HCT116 (cell line): ENCODE data around the gene ZNF667. TPM values are rescaled to one million over a fixed set of nuclear protein-coding genes. Genes with fewer than 3 reads are reported as not detected.

Experiments
- ATAC-seq: fragments of 200-7000 bp; cut with Tn5 transposase; 2 replicates; pipeline ENCODE4 v1.9.1; 2020; ENCODE audit warnings: mild to moderate bottlenecking, moderate library complexity
- BruUV-seq: library from RNA; stranded (reverse); fragments of 400-500 nt; replicated peaks from 2 replicates; lab custom pipeline; 2021; lab: Mats Ljungman, UMichigan
- CTCF ChIA-PET: fragments of 300-600 bp; sonication (Branson Sonifier 250); formaldehyde crosslinking; loops from one replicate; lab custom pipeline; 2021; ENCODE audit warnings: antibody characterized with exemption; lab: Charles Lee
- POLR2A ChIA-PET: fragments of 300-600, 350-600 bp; sonication (Branson Sonifier 250); formaldehyde crosslinking; loops from one replicate; lab custom pipeline; 2021; ENCODE audit warnings: antibody characterized with exemption; lab: Charles Lee
- RAD21 ChIA-PET, 2 experiments: fragments of 300-600 bp; sonication (Branson Sonifier 250); formaldehyde crosslinking; loops; one replicate each; lab custom pipeline; 2023; ENCODE audit warnings: low total read pairs in 2 of 2; ENCODE audit not compliant: uncharacterized antibody in 2 of 2, unreplicated experiment in 2 of 2, low non-redundant PET in 1 of 2; lab: Charles Lee
- DNase-seq: peaks from one replicate; pipeline ENCODE4 v3.0.0-alpha.2; 2010; ENCODE audit warnings: low read depth, low spot score
- H2AFZ ChIP-seq: fragments of 200-600 bp; shearing (Covaris generic), sonication (generic); 2 replicates; pipeline ENCODE4 v1.6.1; 2017; ENCODE audit warnings: low read depth, mixed run types, mixed read lengths, antibody characterized with exemption, low read length; ENCODE audit not compliant: poor library complexity, severe bottlenecking
- H3K27ac ChIP-seq: 2 replicates; pipeline ENCODE4 v1.5.1; 2012; ENCODE audit warnings: low read depth, low read length
- H3K27me3 ChIP-seq: fragments of 200-600 bp; sonication (generic); 2 replicates; pipeline ENCODE4 v1.6.1; 2016; ENCODE audit warnings: mixed run types, low read length, mixed read lengths; ENCODE audit not compliant: insufficient read depth
- H3K36me3 ChIP-seq, 2 experiments: fragments of 200-500 bp in 1 of 2; fragments of 200-600 bp in 1 of 2; sonication (Bioruptor generic) in 1 of 2; sonication (generic) in 1 of 2; 2 replicates each; pipeline versions ENCODE4 v1.5.1 to v1.6.1; 2014 to 2016; ENCODE audit warnings: low read length in 2 of 2, inconsistent platforms in 1 of 2, mixed read lengths in 1 of 2, mixed run types in 1 of 2; ENCODE audit not compliant: insufficient read depth in 2 of 2, control insufficient read depth in 1 of 2
- H3K4me1 ChIP-seq, 2 experiments: fragments of 200-600 bp in 1 of 2; sonication (generic) in 1 of 2; 2 replicates each; pipeline versions ENCODE4 v1.5.1 to v1.6.1; 2012 to 2017; ENCODE audit warnings: low read length in 2 of 2, inconsistent platforms in 1 of 2, mild to moderate bottlenecking in 1 of 2, mixed read lengths in 1 of 2, mixed run types in 1 of 2, moderate library complexity in 1 of 2; ENCODE audit not compliant: insufficient read depth in 2 of 2, control insufficient read depth in 1 of 2
- H3K4me2 ChIP-seq: fragments of 200-600 bp; sonication (generic); 2 replicates; pipeline ENCODE4 v1.6.1; 2017; ENCODE audit warnings: mixed run types, low read length, mixed read lengths
- H3K4me3 ChIP-seq, 2 experiments: fragments of 200-600 bp in 1 of 2; sonication (generic) in 1 of 2; replicated peaks in 1 of 2; 2 replicates each; pipeline ENCODE4 v1.5.1; 2011 to 2016; ENCODE audit warnings: low read length in 2 of 2, control low read depth in 1 of 2, low read depth in 1 of 2, mild to moderate bottlenecking in 1 of 2, mixed read lengths in 1 of 2, mixed run types in 1 of 2
- H3K79me2 ChIP-seq: fragments of 200-600 bp; sonication (generic); 2 replicates; pipeline ENCODE4 v1.6.1; 2017; ENCODE audit warnings: mild to moderate bottlenecking, mixed run types, low read length, moderate library complexity, mixed read lengths; ENCODE audit not compliant: insufficient read depth
- H3K9ac ChIP-seq: fragments of 200-600 bp; sonication (generic); 2 replicates; pipeline ENCODE4 v1.6.1; 2016; ENCODE audit warnings: low read length, mixed read lengths
- H3K9me2 ChIP-seq: fragments of 200-600 bp; sonication (generic), shearing (Covaris generic); 2 replicates; pipeline ENCODE4 v1.6.1; 2017; ENCODE audit warnings: mixed run types, mild to moderate bottlenecking, moderate library complexity; ENCODE audit not compliant: insufficient read depth
- H3K9me3 ChIP-seq, 2 experiments: fragments of 200-500 bp in 1 of 2; fragments of 200-600 bp in 1 of 2; sonication (Bioruptor generic) in 1 of 2; sonication (generic) in 1 of 2; 2 replicates each; pipeline ENCODE4 v1.6.1; 2014 to 2017; ENCODE audit warnings: low read length in 2 of 2, mixed read lengths in 2 of 2, inconsistent platforms in 1 of 2, low read depth in 1 of 2, mild to moderate bottlenecking in 1 of 2, mixed run types in 1 of 2, moderate library complexity in 1 of 2; ENCODE audit not compliant: control insufficient read depth in 1 of 2, insufficient read depth in 1 of 2
- H4K20me1 ChIP-seq: fragments of 200-600 bp; sonication (generic), shearing (Covaris generic); 2 replicates; pipeline ENCODE4 v1.6.1; 2017; ENCODE audit warnings: mixed run types, mild to moderate bottlenecking, moderate library complexity; ENCODE audit not compliant: insufficient read depth
- CEBPB ChIP-seq: IDR thresholded peaks from 2 replicates; pipeline ENCODE4 v1.6.1; 2012; ENCODE audit warnings: low read depth
- EGR1 ChIP-seq: IDR thresholded peaks from 2 replicates; pipeline ENCODE4 v1.6.1; 2012; ENCODE audit warnings: low read depth
- EZH2 ChIP-seq: fragments of 200-600 bp; sonication (generic); IDR thresholded peaks from 2 replicates; pipeline ENCODE4 v1.6.1; 2017; ENCODE audit warnings: antibody characterized with exemption, mixed run types
- EZH2phosphoT487 ChIP-seq: fragments of 200-600 bp; IDR thresholded peaks from 2 replicates; pipeline ENCODE4 v1.6.1; 2018; ENCODE audit warnings: antibody characterized with exemption, borderline replicate concordance
- JUND ChIP-seq: IDR thresholded peaks from 2 replicates; pipeline ENCODE4 v1.6.1; 2012
- POLR2AphosphoS5 ChIP-seq: IDR thresholded peaks from 2 replicates; pipeline ENCODE4 v1.6.1; 2011; ENCODE audit warnings: mild to moderate bottlenecking, low read depth, low read length, moderate library complexity
- SIN3A ChIP-seq: IDR thresholded peaks from 2 replicates; pipeline ENCODE4 v1.6.1; 2012; ENCODE audit warnings: low read depth
- SP1 ChIP-seq: IDR thresholded peaks from 2 replicates; pipeline ENCODE4 v1.6.1; 2012; ENCODE audit warnings: low read depth
- TCF7L2 ChIP-seq: IDR thresholded peaks from 2 replicates; pipeline ENCODE4 v1.7.0; 2011; ENCODE audit warnings: borderline replicate concordance, inconsistent platforms; ENCODE audit not compliant: insufficient read depth, insufficient read length; ENCODE audit errors: extremely low read depth
- YY1 ChIP-seq: IDR thresholded peaks from 2 replicates; pipeline ENCODE4 v1.6.1; 2011; ENCODE audit warnings: low read length, low read depth, moderate library complexity, mild to moderate bottlenecking; ENCODE audit not compliant: insufficient replicate concordance; ENCODE audit errors: extremely low read depth
- ZFX ChIP-seq: fragments of 450-650 bp; IDR thresholded peaks from 2 replicates; pipeline ENCODE4 v1.6.1; 2017
- intact Hi-C: fragments of 100-400 bp; cut with micrococcal nuclease; formaldehyde crosslinking; loops from 2 replicates; pipeline ENCODE4 v1.10.0; 2022
- total RNA-seq: library from RNA; stranded (reverse); gene quantifications from one replicate; pipeline ENCODE4 v1.2.1, GENCODE V29; 2021; ENCODE audit not compliant: unreplicated experiment
- TF ChIP-seq, protein P1 (sequence below), 3 experiments: fragments of 200-600 bp in 1 of 3; sonication (generic) in 1 of 3; IDR thresholded peaks in 2 of 3; conservative IDR thresholded peaks in 1 of 3; 2 replicates each; pipeline ENCODE4 v1.5.1; 2012 to 2017; ENCODE audit warnings: low read depth in 2 of 3, low read length in 2 of 3, antibody characterized with exemption in 1 of 3, borderline replicate concordance in 1 of 3, control low read depth in 1 of 3, mild to moderate bottlenecking in 1 of 3, mixed read lengths in 1 of 3, mixed run types in 1 of 3, moderate library complexity in 1 of 3; ENCODE audit not compliant: insufficient read depth in 1 of 3
- TF ChIP-seq, protein P2 (sequence below): IDR thresholded peaks from 2 replicates; pipeline ENCODE4 v1.6.1; 2012
- TF ChIP-seq, protein P3 (sequence below): IDR thresholded peaks from 2 replicates; pipeline ENCODE4 v1.6.1; 2011; ENCODE audit warnings: mild to moderate bottlenecking, low read length, moderate library complexity; ENCODE audit not compliant: insufficient replicate concordance; ENCODE audit errors: extremely low read depth

Gene ZNF667
- total RNA-seq, 1 experiment from 2014 or later: not detected

DNA sequence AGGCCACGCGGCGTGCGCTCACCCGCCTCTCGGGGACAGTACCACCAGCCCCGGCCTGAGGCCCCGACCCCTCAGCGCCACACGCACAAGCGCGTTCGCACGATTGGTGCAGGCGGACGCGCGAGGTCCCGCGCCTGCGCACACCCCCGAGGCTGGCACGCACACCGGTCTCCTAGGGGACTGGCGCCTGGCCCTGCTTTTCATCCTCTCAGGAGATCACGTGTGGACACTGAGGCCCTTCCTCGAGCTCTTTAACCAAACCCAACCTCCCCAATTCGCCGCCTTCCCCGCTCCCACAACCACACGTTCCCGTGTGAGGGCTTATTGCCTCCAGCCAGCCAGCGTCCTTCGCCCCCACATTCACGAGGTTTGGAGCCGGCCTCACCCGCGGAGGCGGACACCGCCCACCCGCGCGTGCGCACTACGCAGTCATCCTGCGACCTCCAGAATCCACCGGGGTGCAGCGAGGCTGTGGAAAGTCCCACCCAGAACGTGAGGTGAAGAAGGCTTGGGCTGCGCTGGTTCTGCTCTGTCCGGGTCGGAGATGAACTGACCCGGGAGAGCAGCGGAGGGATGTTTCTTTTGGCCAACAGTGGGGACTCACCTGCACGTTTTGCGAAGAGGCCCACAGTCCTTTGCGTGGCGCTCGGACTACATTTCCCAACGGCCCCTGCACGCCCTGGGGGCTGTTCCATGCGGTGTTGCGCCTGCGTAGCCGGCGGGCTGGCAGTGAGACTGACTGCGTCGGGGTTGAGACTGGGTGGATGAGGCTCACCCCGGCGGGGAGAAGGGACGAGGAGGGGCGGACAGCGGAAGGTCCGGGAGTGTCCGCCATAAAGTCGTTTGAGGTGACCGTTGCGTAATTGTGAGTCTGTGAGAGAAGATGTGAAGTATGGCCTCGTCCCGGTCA lies 539 bp upstream of the ZNF667 start:
- DNase-seq (no peak), ATAC-seq (no peak)
- H3K36me3 ChIP-seq: no peaks in the 10 kb centered on the region
- no peaks in the 10 kb centered on the region for H4K20me1 ChIP-seq
- POLR2A ChIA-PET: no interaction called here
- H3K27me3 ChIP-seq: no peaks in the 10 kb centered on the region
- CTCF ChIA-PET: no interaction called here
- no peaks in the 10 kb centered on the region for H3K79me2 ChIP-seq
- H3K9me3 ChIP-seq: peaks cover 6 to 25% of the 10 kb centered on the region in 2 experiments; a peak in 2 of 4 replicates
- no peak overlapping the region for H3K4me3 ChIP-seq
- no peak overlapping the region for H3K9ac ChIP-seq
- no peak overlapping the region for H3K4me2 ChIP-seq
- TF ChIP-seq, protein P1, sequence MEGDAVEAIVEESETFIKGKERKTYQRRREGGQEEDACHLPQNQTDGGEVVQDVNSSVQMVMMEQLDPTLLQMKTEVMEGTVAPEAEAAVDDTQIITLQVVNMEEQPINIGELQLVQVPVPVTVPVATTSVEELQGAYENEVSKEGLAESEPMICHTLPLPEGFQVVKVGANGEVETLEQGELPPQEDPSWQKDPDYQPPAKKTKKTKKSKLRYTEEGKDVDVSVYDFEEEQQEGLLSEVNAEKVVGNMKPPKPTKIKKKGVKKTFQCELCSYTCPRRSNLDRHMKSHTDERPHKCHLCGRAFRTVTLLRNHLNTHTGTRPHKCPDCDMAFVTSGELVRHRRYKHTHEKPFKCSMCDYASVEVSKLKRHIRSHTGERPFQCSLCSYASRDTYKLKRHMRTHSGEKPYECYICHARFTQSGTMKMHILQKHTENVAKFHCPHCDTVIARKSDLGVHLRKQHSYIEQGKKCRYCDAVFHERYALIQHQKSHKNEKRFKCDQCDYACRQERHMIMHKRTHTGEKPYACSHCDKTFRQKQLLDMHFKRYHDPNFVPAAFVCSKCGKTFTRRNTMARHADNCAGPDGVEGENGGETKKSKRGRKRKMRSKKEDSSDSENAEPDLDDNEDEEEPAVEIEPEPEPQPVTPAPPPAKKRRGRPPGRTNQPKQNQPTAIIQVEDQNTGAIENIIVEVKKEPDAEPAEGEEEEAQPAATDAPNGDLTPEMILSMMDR (IDR thresholded peaks at IDR 0.05 in 2 of 3, conservative IDR thresholded peaks at IDR 0.05 in 1 of 3; ENCODE audit: borderline replicate concordance in 1 of 3, insufficient read depth in 1 of 3, low read depth in 2 of 3, low read length in 2 of 3): no peak
- no peak for TF ChIP-seq SIN3A
- no peak for TF ChIP-seq EGR1
- no peak for TF ChIP-seq EZH2phosphoT487
- TF ChIP-seq POLR2AphosphoS5: no peak
- no peak for TF ChIP-seq TCF7L2
- TF ChIP-seq CEBPB: no peak
- TF ChIP-seq, protein P2, sequence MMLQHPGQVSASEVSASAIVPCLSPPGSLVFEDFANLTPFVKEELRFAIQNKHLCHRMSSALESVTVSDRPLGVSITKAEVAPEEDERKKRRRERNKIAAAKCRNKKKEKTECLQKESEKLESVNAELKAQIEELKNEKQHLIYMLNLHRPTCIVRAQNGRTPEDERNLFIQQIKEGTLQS: no peak
- TF ChIP-seq ZFX: no peak
- TF ChIP-seq, protein P3, sequence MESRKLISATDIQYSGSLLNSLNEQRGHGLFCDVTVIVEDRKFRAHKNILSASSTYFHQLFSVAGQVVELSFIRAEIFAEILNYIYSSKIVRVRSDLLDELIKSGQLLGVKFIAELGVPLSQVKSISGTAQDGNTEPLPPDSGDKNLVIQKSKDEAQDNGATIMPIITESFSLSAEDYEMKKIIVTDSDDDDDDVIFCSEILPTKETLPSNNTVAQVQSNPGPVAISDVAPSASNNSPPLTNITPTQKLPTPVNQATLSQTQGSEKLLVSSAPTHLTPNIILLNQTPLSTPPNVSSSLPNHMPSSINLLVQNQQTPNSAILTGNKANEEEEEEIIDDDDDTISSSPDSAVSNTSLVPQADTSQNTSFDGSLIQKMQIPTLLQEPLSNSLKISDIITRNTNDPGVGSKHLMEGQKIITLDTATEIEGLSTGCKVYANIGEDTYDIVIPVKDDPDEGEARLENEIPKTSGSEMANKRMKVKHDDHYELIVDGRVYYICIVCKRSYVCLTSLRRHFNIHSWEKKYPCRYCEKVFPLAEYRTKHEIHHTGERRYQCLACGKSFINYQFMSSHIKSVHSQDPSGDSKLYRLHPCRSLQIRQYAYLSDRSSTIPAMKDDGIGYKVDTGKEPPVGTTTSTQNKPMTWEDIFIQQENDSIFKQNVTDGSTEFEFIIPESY: no peak
- no peak for TF ChIP-seq YY1
- no peak for TF ChIP-seq SP1
- no peak for TF ChIP-seq JUND
- no peak for TF ChIP-seq EZH2
- no peak overlapping the region for H2AFZ ChIP-seq
- no peaks in the 10 kb centered on the region for H3K4me1 ChIP-seq
- RAD21 ChIA-PET: no interaction called here
- no peaks in the 10 kb centered on the region for H3K9me2 ChIP-seq
- H3K27ac ChIP-seq: no peak overlapping the region
- BruUV-seq: no TSS peak
- intact Hi-C loops: no loop called here
